ENCODE results near the gene DNAJC2. TPM values are rescaled to one million over a fixed set of nuclear protein-coding genes. Genes with fewer than 3 reads are reported as not detected.

The DNAJC2 gene
- total and polyA plus RNA-seq, 2 experiments from 2014 or later, result 40.1 to 168 TPM

- Histone ChIP-seq H3F3A (replicated peaks; ENCODE audit: low read depth) (no peaks in the 10 kb centered on the region), H3K36me3 (ENCODE audit: insufficient read depth) (no peaks in the 10 kb centered on the region), H3K27ac (ENCODE audit: low read depth) (no peak overlapping the region), H3K9me2 (ENCODE audit: insufficient read depth) (no peaks in the 10 kb centered on the region), H3K4me1 (ENCODE audit: insufficient read depth) (peaks cover 11% of the 10 kb centered on the region; the same call in 1 of the 2 replicates), H3K4me3 (peak overlapping the region; percentile 75), H3K79me2 (replicated peaks; ENCODE audit: insufficient read depth) (peaks cover 70% of the 10 kb centered on the region), H2AFZ (no peak overlapping the region), H3K27me3 (ENCODE audit: insufficient read depth) (no peaks in the 10 kb centered on the region), H4K20me1 (replicated peaks; ENCODE audit: insufficient read depth) (peaks cover 24% of the 10 kb centered on the region), H3K4me2 (peak overlapping the region; percentile 92)
- H3K27me3 Mint-ChIP-seq (ENCODE audit: insufficient read depth, low read depth, poor library complexity), result peaks cover 10% of the 10 kb centered on the region
- ATAC-seq (no peak), DNase-seq (ENCODE audit: low spot score) (no peak)
- H3K36me3 Mint-ChIP-seq (ENCODE audit: low read depth), result peaks cover 13% of the 10 kb centered on the region
- peaks cover 16% of the 10 kb centered on the region for H3K4me1 Mint-ChIP-seq
- H3K4me3 Mint-ChIP-seq, result peak overlapping the region; percentile 99
- no peak for TF ChIP-seq CTCF (conservative IDR thresholded peaks at IDR 0.05; ENCODE audit: low read depth in 2 of 2)
- TF ChIP-seq CREB1 (CRISPR knock-in tag; IDR thresholded peaks at IDR 0.05; ENCODE audit: low read depth), result no peak
- no peak for TF ChIP-seq ETS1 (IDR thresholded peaks at IDR 0.05)
- no peak for TF ChIP-seq REST (IDR thresholded peaks at IDR 0.05; ENCODE audit: unreplicated experiment)
- no peaks in the 10 kb centered on the region for H3K9me3 Mint-ChIP-seq
- H3K27ac Mint-ChIP-seq, result no peak overlapping the region
Measured at GRCh38 chr7:103348959-103349358, 4.4 kb upstream of the DNAJC2 start.

- peaks cover 13% of the 10 kb centered on the region for H3K36me3 Mint-ChIP-seq (ENCODE audit: low read depth)
- H3K9me3 Mint-ChIP-seq, result no peaks in the 10 kb centered on the region
- Histone ChIP-seq H3K27ac (ENCODE audit: low read depth) (no peak overlapping the region), H2AFZ (no peak overlapping the region), H3K4me3 (peak overlapping the region; percentile 75), H3K79me2 (replicated peaks; ENCODE audit: insufficient read depth) (peaks cover 70% of the 10 kb centered on the region), H3K36me3 (ENCODE audit: insufficient read depth) (no peaks in the 10 kb centered on the region), H4K20me1 (replicated peaks; ENCODE audit: insufficient read depth) (peaks cover 24% of the 10 kb centered on the region), H3K4me2 (peak overlapping the region; percentile 92), H3K4me1 (ENCODE audit: insufficient read depth) (peaks cover 14% of the 10 kb centered on the region; the same call in 1 of the 2 replicates), H3K9me2 (ENCODE audit: insufficient read depth) (no peaks in the 10 kb centered on the region), H3F3A (replicated peaks; ENCODE audit: low read depth) (no peaks in the 10 kb centered on the region), H3K27me3 (ENCODE audit: insufficient read depth) (no peaks in the 10 kb centered on the region)
- H3K4me1 Mint-ChIP-seq, result peaks cover 16% of the 10 kb centered on the region
- peaks cover 10% of the 10 kb centered on the region for H3K27me3 Mint-ChIP-seq (ENCODE audit: insufficient read depth, low read depth, poor library complexity)
- 0 out of 2 replicates have a peak overlapping the region, but pooled peaks have one; percentile 26 for H3K27ac Mint-ChIP-seq
- peak overlapping the region; percentile 99 for H3K4me3 Mint-ChIP-seq
- ATAC-seq (no peak), DNase-seq (ENCODE audit: low spot score) (no peak)
- TF ChIP-seq JUNB (IDR thresholded peaks at IDR 0.05; ENCODE audit: unreplicated experiment) (no peak), EZH2phosphoT487 (IDR thresholded peaks at IDR 0.05; ENCODE audit: unreplicated experiment) (no peak), ZNF114 (CRISPR knock-in tag; IDR thresholded peaks at IDR 0.05) (no peak), REST (IDR thresholded peaks at IDR 0.05; ENCODE audit: unreplicated experiment) (no peak)
Measured at GRCh38 chr7:103348452-103348851, 3.9 kb upstream of the DNAJC2 start.
